T follicular helper cell (primary cell): ENCODE results near the gene HSBP1.

Source experiments
- DNase-seq: peaks from one replicate; pipeline ENCODE4 v3.0.0-alpha.2; 2020; ENCODE audit warnings: low read depth

HSBP1 gene

GRCh38 chr16:83839561-83839960, 31.8 kb downstream of the HSBP1 start:
- no peak for DNase-seq

DNA sequence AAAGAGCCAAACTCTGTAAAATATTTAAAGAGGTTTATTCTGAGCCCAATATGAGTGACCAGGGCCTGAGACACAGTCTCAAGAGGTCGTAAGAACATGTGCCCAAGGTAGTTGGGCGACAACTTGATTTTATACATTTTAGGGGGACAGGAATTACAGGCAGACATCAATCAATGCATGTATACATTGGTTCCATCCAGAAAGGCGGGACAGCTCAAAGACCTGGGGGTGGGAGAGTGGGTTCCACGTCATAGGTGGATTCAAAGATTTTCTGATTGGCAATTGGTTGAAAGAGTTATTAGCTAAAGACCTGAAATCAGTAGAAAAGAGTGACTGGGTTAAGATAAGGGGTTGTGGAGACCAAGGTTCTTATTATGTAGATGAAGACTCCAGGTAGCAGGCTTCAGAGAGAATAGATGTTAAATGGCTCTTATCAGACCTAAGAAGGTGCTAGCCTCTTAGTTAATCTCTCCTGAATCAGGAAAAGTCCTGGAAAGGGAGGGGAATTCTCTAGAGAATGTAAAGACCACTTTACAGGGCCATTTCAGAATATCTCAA, 32.4 kb downstream of the HSBP1 start:
- DNase-seq = no peak

DNA sequence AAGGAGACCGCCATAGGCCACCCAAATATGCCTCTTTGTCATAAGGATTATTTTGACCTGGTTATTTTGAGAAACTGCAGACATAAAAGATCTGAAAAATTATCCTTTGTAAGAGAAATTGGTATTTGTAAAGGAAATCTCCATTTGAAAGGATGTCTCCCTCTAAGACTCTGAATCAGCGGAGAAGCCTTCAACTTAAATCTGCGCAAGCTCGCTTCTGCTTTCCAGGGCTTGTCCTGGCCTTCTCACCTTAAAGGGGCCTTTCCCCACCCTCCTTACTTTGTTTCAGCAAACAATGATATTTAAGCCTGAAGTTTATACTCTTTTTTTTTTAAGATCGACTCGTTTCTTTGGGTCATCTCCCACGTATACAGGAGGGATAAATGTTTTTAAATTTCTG, 34.5 kb downstream of the HSBP1 start:
- no peak for DNase-seq

- no peak for DNase-seq
Observed at GRCh38 chr16:83842756-83843507, 35.2 kb downstream of the HSBP1 start.

DNA sequence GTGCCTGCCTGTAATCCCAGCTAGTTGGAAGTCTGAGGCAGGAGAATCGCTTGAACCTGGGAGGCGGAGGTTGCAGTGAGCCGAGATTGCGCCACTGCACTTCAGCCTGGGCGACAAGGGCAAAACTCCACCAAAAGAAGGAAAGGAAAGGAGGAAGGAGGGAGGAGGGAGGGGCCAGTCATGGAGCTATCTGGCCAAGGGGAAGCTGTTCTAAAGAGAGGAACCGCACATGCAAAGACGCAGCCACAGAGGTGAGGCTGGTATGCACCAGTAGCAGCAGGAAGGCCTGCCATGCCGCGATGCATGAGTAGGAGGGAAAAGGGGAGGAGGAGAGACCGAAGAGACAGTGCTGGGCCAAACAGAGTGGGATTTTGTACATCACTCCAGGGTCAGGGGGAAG, 35.9 kb downstream of the HSBP1 start:
- DNase-seq = no peak

DNA sequence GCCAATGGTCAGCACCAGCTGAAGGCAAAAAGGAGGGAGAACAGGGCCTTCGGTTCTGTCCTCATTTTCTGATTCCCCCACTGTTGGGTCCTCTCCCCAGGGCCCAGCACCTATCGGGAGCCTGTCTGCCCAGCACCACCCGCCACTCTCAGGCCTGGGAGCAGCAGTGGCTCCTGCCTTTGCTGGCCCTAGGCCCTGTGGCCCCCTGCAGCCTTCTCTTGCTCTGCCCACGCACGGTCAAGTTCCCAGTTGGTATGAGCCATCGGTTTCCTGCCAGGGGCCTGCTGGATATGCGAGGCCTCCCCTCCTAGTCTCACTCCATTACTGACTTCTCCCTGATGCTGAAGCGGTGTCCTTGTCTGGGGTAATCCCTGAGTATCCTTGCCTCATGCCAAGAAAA, 37.5 kb downstream of the HSBP1 start:
- DNase-seq = no peak

DNA sequence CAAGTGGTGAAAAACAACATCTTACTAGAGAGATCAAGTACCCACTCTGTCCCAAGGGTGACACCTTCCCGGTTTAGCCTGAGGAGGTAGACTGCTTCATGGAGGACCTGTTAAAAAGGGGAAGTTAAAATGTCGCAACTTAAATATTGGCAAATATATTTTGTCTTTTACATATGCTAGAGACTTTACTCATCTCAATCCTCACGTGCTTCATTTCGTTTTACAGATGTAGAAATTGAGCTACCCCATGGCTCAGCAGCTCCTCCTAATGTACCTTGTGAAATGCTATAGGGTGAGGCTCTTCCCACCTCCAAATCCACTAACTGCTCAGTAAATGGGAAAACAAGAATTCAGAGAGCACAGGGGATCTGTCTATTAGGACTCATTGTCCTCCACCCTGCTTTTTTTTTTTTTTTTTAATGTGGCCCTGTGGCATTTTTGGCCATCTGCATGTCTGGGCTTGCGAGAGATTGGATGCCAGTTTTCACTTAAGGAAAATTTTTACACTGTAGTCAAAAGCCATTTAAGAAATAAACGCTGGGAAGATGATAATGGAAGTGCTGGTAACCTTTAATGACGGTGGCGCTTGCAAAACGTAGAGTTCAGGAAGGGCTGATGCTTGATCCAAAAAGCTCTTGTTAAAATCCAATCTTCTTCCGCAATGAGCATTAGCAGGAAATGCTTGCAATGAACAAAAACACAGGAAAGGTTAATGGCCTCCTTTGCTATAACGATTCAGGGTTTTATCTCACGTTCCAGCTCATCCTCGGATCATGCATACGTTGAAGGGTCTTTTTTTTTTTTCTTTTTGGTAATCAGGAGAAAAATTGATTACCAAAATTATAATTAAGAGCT, 39.8 kb downstream of the HSBP1 start:
- no peak for DNase-seq

- no peak for DNase-seq
Observed at GRCh38 chr16:83849421-83849820, 41.6 kb downstream of the HSBP1 start.

GRCh38 chr16:83850947-83851346, 43.2 kb downstream of the HSBP1 start:
- DNase-seq = no peak

- DNase-seq = no peak
Observed at GRCh38 chr16:83851473-83851872, 43.7 kb downstream of the HSBP1 start.

GRCh38 chr16:83852774-83853173, 45.0 kb downstream of the HSBP1 start:
- no peak for DNase-seq

DNA sequence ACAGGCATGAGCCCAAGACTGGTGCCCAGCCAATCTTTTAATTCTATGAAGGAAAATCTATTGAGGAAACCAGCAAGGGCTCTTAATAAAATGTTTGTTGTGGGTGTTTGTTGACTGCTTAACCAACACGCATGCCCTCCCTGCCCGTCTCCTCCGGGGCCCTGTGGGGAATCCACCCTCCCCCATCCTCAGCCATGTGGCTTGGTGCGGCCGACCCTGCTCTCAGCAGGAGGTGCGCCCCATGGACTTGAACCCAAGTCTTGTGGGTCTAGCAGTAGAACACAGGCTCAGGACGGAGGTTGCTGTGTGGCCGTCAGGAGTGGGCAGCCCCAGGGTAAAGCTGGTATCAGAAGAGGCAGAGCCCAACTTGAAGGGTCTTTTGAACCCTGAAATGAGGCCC, 46.1 kb downstream of the HSBP1 start:
- no peak for DNase-seq

- DNase-seq = no peak
Observed at GRCh38 chr16:83854420-83854819, 46.6 kb downstream of the HSBP1 start.

DNA sequence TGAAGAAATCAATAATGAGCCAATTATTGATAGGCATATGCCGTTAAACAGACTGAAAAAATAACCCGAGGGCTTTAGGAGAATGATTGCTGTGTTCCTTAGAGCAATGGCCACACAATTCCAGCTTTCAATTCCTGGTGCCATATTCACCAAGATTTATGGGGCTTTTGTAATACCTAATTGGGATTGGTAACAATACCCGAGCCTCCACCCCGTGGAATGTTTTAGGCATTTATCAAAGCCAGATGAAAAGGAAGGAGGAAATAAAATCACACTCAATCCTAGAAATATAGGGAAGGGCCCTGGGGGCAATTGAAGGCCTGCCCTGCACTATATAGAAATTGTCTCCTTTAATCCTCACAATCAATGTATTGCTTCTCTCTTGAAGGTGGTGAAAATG, 49.0 kb downstream of the HSBP1 start:
- DNase-seq = no peak

DNA sequence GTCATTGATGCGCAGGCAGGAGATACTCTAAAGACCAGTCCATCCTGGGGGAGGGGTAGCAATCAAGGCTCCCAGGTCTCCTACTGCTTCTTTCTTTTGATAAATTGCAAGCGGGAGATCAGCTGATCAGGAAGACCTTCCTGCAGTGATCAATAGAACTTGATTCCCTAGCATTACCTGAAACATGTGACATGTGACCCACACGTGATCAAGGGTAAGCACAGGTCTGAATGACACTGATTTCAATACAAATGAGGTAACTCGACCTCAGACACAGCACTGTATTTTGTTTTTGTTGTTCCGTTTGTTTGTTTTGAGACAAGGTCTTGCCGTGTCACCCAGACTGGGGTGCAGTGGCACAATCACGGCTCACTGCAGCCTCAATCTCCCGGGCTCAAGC, 51.5 kb downstream of the HSBP1 start:
- no peak for DNase-seq

- no peak for DNase-seq
Observed at GRCh38 chr16:83862661-83863060, 54.9 kb downstream of the HSBP1 start.

DNA sequence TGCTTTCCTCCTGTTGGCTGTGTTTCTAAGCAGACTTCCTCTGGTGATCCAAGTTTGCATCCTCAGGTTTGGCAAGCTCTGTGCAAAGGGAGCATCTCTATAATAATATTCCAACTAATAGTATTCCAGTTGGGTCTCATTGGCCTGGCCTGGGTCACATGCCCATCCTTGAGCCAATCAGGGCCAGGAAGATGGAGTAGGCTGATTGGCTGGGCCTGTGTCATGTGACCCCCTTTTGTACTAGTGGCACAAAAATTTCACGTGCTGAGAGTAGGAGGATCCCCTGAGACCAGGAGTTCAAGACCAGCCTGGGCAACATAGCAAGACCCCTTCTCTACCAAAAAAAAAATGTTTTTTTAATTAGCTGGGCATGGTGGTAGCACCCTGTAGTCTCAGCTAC, 55.9 kb downstream of the HSBP1 start:
- DNase-seq = no peak
